PC-9 (cell line): ENCODE data around the gene RENBP.

Experiments
- EZH2 ChIP-seq: fragments of 200-600 bp; sonication (generic); IDR thresholded peaks from 2 replicates; pipeline ENCODE4 v1.8.0; 2017; ENCODE audit warnings: antibody characterized with exemption, low read depth
- TF ChIP-seq, protein P1 (sequence below): fragments of 200-600 bp; sonication (generic); conservative IDR thresholded peaks from 2 replicates; pipeline ENCODE4 v1.6.1; 2017; ENCODE audit warnings: mixed run types, antibody characterized with exemption, mild to moderate bottlenecking, moderate library complexity

DNA sequence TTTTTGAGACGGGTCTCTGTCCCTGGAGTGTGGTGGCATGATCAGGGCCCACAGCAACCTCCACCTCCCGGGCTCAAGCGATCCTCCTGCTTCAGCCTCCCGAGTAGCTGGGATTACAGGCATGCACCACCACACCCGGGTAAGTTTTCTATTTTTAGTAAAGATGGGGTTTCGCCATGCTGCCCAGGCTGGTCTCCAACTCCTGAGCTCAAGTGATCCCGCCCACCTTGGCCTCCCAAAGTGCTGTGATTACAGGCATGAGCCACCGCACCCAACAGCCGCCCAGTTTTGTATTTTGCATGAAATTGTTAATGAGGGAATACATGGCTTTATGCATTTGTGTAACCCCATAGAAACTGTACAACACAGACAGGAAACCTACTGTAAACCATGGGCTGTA is 15.6 kb downstream of the RENBP start:
- TF ChIP-seq, protein P1, sequence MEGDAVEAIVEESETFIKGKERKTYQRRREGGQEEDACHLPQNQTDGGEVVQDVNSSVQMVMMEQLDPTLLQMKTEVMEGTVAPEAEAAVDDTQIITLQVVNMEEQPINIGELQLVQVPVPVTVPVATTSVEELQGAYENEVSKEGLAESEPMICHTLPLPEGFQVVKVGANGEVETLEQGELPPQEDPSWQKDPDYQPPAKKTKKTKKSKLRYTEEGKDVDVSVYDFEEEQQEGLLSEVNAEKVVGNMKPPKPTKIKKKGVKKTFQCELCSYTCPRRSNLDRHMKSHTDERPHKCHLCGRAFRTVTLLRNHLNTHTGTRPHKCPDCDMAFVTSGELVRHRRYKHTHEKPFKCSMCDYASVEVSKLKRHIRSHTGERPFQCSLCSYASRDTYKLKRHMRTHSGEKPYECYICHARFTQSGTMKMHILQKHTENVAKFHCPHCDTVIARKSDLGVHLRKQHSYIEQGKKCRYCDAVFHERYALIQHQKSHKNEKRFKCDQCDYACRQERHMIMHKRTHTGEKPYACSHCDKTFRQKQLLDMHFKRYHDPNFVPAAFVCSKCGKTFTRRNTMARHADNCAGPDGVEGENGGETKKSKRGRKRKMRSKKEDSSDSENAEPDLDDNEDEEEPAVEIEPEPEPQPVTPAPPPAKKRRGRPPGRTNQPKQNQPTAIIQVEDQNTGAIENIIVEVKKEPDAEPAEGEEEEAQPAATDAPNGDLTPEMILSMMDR: no peak
- no peak for TF ChIP-seq EZH2
